Posterior vena cava (tissue), 2 donors: ENCODE data around the gene ARHGEF11. TPM values are rescaled to one million over a fixed set of nuclear protein-coding genes. Genes with fewer than 3 reads are reported as not detected.

Experiments
- DNase-seq: peaks from one replicate; pipeline ENCODE4 v3.0.0-alpha.2; 2020; ENCODE audit warnings: low spot score
- intact Hi-C, 2 donors: fragments of 100-400 bp; cut with DNase I; formaldehyde crosslinking; loops; one replicate each; pipeline versions ENCODE4 v1.14.1 to v1.14.2; 2022 to 2023
- total RNA-seq, 2 donors: library from RNA; stranded (reverse); fragmentation: NEBNext Ultra II Directional; extraction: Animal tissue kit (Norgen Biotek cat#: 25700); gene quantifications; one replicate each; pipeline ENCODE4 v1.2.1, GENCODE V29; 2021
- donor health status: DM: yes; HTN: yes; CAD: no.
- donor health status: DM: yes; HTN: yes; CAD: no.

The ARHGEF11 gene
- total RNA-seq, 2 donors from 2014 or later: 28.8 to 32.2 TPM

- DNase-seq: no peak
- intact Hi-C loops: no loop called here
Measured at GRCh38 chr1:156925154-156926010, 120.2 kb downstream of the ARHGEF11 start.

- no peak for DNase-seq
- intact Hi-C loops: no loop called here
Measured at GRCh38 chr1:156924478-156925153, 120.9 kb downstream of the ARHGEF11 start.

GRCh38 chr1:156923670-156924477 lies 121.7 kb downstream of the ARHGEF11 start:
- intact Hi-C loops: no loop called here

GRCh38 chr1:156922986-156923669 lies 122.4 kb downstream of the ARHGEF11 start:
- no peak for DNase-seq
- intact Hi-C loops: no loop called here

More at GRCh38 chr1:156923670-156924477, 121.7 kb downstream of the ARHGEF11 start:
- DNase-seq: no peak

GRCh38 chr1:156921053-156921529 lies 124.5 kb downstream of the ARHGEF11 start:
- intact Hi-C loops: no loop called here
- DNase-seq: no peak

GRCh38 chr1:156920233-156921052 lies 125.1 kb downstream of the ARHGEF11 start, which contains the start of gene LRRC71:
Gene LRRC71, plus strand, starts transcription at chr1:156920632. Its CDS starts 172 bp downstream, at chr1:156920804.
- peak; percentile 93 for DNase-seq
- intact Hi-C loops: no loop called here

- DNase-seq: no peak
- intact Hi-C loops: no loop called here
Measured at GRCh38 chr1:156914440-156914856, 131.1 kb downstream of the ARHGEF11 start.

GRCh38 chr1:156913809-156914387 lies 131.6 kb downstream of the ARHGEF11 start:
- no peak for DNase-seq
- intact Hi-C loops: no loop called here

- no peak for DNase-seq
- intact Hi-C loops: no loop called here
Measured at GRCh38 chr1:156912861-156913808, 132.4 kb downstream of the ARHGEF11 start.

- intact Hi-C loops: no loop called here
Measured at GRCh38 chr1:156912310-156912709, 133.2 kb downstream of the ARHGEF11 start.

GRCh38 chr1:156911577-156912298 lies 133.8 kb downstream of the ARHGEF11 start:
- intact Hi-C loops: no loop called here
- no peak for DNase-seq

More at GRCh38 chr1:156912310-156912709, 133.2 kb downstream of the ARHGEF11 start:
- no peak for DNase-seq

GRCh38 chr1:156910309-156910782 lies 135.2 kb downstream of the ARHGEF11 start:
- intact Hi-C loops: no loop called here
- DNase-seq: no peak

- DNase-seq: no peak
- intact Hi-C loops: no loop called here
Measured at GRCh38 chr1:156909671-156910070, 135.9 kb downstream of the ARHGEF11 start.

GRCh38 chr1:156908955-156909354 lies 136.6 kb downstream of the ARHGEF11 start:
- intact Hi-C loops: no loop called here
- DNase-seq: no peak

- DNase-seq: no peak
- intact Hi-C loops: no loop called here
Measured at GRCh38 chr1:156908541-156908940, 137.0 kb downstream of the ARHGEF11 start.
